GM12875 (cell line): ENCODE data around the gene PLCL2.

Experiments
- H3K4me3 ChIP-seq: one replicate; pipeline ENCODE4 v1.5.1; 2011; ENCODE audit warnings: low read depth, low read length, control low read depth
- TF ChIP-seq, protein P1 (sequence below): IDR thresholded peaks from 2 replicates; pipeline ENCODE4 v1.5.1; 2011; ENCODE audit warnings: low read depth, mild to moderate bottlenecking, control low read depth, inconsistent platforms, low read length, moderate library complexity, borderline replicate concordance; ENCODE audit not compliant: insufficient read depth

PLCL2 gene

DNA sequence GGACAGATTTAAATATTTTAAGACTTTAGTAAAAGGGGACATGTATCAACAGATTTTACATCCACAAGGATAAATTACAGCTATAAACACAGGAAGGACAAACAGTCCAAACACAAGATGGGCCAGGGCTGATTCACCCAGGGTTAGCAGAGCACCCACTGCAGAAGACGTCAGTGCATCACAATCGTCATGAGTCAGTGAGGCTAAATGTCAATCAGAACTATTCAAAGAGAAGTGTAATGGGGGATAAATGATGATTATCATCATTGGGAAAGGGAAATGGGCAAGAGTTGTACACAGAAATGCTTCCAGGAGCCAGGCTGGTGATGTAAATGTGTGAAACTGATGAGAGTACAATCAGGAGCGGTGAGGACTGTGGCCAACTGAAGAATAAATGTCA lies 226.8 kb downstream of the PLCL2 start:
- H3K4me3 ChIP-seq = no peak overlapping the region
- TF ChIP-seq, protein P1, sequence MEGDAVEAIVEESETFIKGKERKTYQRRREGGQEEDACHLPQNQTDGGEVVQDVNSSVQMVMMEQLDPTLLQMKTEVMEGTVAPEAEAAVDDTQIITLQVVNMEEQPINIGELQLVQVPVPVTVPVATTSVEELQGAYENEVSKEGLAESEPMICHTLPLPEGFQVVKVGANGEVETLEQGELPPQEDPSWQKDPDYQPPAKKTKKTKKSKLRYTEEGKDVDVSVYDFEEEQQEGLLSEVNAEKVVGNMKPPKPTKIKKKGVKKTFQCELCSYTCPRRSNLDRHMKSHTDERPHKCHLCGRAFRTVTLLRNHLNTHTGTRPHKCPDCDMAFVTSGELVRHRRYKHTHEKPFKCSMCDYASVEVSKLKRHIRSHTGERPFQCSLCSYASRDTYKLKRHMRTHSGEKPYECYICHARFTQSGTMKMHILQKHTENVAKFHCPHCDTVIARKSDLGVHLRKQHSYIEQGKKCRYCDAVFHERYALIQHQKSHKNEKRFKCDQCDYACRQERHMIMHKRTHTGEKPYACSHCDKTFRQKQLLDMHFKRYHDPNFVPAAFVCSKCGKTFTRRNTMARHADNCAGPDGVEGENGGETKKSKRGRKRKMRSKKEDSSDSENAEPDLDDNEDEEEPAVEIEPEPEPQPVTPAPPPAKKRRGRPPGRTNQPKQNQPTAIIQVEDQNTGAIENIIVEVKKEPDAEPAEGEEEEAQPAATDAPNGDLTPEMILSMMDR = no peak

DNA sequence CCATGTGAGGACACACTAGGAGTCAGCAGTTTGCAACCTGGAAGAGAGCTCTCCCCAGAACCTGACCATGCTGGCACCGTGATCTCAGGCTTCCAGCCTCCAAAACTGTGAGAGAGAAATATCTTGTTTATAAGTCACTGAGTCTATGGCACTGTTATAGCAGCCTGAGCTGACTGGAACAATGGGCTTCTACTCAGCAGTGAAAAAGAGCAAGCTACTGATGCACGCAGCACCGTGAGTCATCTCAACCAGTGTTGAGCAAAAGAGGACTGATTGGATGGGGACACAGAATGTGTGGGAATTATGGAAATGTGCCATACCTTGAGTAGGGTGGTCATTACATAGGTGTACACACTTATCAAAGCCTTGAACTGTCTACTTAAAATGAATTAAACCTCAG lies 230.4 kb downstream of the PLCL2 start:
- no peak overlapping the region for H3K4me3 ChIP-seq
- TF ChIP-seq, protein P1 = no peak

DNA sequence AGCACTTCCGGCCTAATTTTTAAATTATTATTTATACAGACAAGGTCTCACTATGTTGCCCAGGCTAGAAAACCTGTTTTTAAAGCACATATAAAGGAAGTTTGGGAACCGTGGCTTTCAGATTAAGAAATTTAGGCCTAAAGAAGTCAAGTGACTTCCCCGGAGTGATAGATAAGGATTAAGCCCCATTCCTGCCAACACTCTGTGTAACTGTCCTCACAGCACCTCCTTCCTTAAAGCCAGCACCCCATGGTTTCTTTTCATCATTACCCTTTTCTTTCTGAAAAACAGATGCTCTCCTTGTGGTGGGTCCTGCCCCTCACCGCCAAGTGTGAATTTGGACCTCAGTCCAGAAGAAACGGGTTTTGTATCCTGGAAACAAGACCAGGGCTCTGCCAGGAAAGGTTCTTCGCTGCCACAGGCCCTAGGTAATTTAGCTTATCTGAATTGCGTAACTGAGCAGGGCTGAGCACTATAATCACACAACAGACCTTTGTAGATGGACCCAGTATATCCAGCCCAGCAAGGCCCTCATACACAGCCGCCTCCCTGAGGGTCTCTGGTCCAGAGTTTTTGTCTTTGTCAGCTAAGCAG lies 231.3 kb downstream of the PLCL2 start:
- TF ChIP-seq, protein P1 = no peak

DNA sequence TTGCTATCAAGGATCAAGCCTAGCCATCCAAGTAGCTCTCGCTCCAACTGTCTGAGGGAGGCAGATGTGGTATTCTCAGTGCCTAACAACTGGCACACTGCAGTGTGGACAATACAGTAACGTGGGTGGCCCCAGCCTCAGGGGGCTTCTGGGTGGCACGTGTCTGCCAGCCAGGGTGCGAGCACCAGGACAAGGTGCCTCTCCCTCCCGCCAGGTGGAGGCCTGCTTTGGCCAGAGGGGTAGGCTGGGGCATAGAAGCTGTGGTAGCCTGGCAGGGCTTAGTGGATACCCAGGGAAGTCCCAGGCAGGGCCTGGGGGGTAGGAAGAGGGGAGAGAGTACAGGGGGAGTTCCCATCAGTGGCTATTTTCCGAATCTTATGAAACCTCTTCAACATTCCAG lies 234.0 kb downstream of the PLCL2 start:
- TF ChIP-seq, protein P1 = no peak
- no peak overlapping the region for H3K4me3 ChIP-seq

More for the DNA sequence above, 231.3 kb downstream of the PLCL2 start:
- no peak overlapping the region for H3K4me3 ChIP-seq

DNA sequence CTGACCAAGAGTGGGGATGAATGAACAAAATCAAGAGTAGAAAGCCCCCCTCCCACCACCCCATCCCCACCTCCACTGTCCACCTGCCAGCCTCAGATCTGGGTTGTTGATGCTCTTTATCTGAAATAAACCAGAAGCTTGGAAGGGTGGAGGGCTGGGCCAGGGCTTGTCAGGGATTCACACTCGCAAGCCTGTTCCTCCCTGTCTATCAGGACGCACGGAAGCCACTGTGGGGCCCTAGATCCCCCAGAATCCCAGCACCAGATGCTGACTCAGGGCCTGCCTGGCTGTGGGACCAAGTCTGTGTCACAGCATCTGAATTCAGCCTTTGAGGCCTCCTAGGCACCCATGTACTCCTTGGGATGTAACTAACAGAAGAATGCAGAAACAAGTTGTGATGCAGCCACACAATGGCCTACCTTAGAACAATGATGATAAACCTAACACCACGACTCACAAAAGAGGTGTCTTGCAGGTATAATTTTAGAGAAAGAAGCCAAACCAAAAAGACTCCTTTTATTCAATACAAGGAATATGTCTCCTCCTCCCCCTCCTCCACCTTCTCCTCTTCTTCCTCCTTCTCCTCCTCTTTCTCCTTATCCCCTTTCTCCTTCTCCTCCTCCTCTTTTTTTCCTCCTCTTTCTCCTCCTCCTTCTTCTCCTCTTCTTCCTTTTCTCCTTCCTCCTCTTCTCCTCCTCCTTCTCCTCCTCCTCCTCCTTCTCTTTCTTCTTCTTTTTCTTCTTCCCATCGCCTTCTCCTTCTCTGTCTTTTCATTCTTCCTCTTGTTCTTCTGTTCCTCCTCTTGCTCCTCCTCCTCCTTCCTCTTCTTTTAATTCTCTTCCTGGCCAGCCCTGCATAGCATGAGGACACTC lies 234.7 kb downstream of the PLCL2 start:
- TF ChIP-seq, protein P1 = no peak
- no peak overlapping the region for H3K4me3 ChIP-seq

DNA sequence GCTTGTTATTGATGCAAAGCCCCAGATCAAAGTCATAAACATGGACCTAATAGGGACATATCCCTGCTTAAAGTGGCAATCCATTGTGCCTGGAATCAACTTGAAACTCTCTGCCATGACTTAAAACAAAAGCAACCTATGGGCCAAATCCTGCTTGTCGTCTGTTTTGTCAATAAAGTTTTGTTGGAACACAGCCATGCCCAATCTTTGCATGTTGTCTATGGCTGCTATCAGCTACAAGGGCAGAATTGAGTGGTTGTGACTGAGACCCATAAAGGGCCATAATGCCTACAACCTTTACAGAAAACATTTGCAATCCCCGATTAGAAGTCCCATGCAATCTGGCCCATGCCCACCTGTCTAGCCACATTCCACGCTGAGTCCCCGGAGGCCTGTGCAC lies 235.4 kb downstream of the PLCL2 start:
- TF ChIP-seq, protein P1 = no peak
- H3K4me3 ChIP-seq = no peak overlapping the region

DNA sequence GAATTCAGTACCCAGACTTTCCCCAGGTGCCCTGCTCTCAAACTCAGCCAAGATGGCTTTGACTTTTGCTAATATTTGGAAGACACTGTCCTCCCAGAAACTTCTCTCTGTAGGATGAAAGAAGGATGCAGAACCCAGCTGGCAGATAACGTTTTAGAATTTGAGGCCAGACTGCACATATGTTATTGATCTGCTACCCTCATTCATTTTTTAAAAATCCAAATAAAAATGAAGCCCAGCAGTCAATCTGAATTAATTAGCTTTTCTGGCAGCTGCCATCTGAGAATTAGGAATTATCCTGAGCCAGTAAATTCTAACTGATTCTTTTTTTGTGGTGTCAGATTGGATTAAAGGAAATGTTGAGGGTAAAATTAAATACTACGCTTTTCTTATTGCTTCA lies 236.6 kb downstream of the PLCL2 start:
- H3K4me3 ChIP-seq = no peak overlapping the region
- TF ChIP-seq, protein P1 = no peak
